Left kidney (tissue), 2 donors: ENCODE results near the gene SLC1A3. TPM values are rescaled to one million over a fixed set of nuclear protein-coding genes. Genes with fewer than 3 reads are reported as not detected.
"Not testable (repeated sequence)": the region's sequence is repeated elsewhere in the genome, so short reads cannot be mapped to it uniquely, and the experiment has no call there.

ENCODE experiments used
- DNase-seq: peaks from one replicate; pipeline ENCODE4 v3.0.0-alpha.2; 2013
- polyA plus RNA-seq: library from polyadenylated mRNA; unstranded; fragments of 120-200 nt; gene quantifications from one replicate; pipeline ENCODE4 v1.2.1, GENCODE V29; 2013; ENCODE audit not compliant: insufficient read length

SLC1A3 gene
- polyA plus RNA-seq, 1 donor: 3.5 TPM

GRCh38 chr5:36630201-36631145 is 24.1 kb downstream of the SLC1A3 start:
- DNase-seq: no peak

GRCh38 chr5:36631154-36631553 is 24.7 kb downstream of the SLC1A3 start:
- no peak for DNase-seq

- DNase-seq: no peak
These were observed 25.4 kb downstream of the SLC1A3 start for GRCh38 chr5:36631620-36632362.

- DNase-seq: no peak
These were observed 25.9 kb downstream of the SLC1A3 start for GRCh38 chr5:36632363-36632664.

GRCh38 chr5:36635721-36636390 is 29.4 kb downstream of the SLC1A3 start:
- DNase-seq: no peak

- DNase-seq: no peak
These were observed 30.7 kb downstream of the SLC1A3 start for GRCh38 chr5:36637101-36637500.

GRCh38 chr5:36637516-36637915 is 31.1 kb downstream of the SLC1A3 start:
- DNase-seq: no peak

GRCh38 chr5:36638056-36638455 is 31.6 kb downstream of the SLC1A3 start:
- DNase-seq: no peak

- no peak for DNase-seq
These were observed 34.5 kb downstream of the SLC1A3 start for GRCh38 chr5:36640949-36641348.

- no peak for DNase-seq
These were observed 35.0 kb downstream of the SLC1A3 start for GRCh38 chr5:36641431-36641830.

- no peak for DNase-seq
These were observed 35.7 kb downstream of the SLC1A3 start for GRCh38 chr5:36642089-36642488.

GRCh38 chr5:36643162-36643561 is 36.8 kb downstream of the SLC1A3 start:
- DNase-seq: no peak

- not testable (repeated sequence) for DNase-seq
These were observed 37.4 kb downstream of the SLC1A3 start for GRCh38 chr5:36643841-36644240.

GRCh38 chr5:36644727-36645126 is 38.3 kb downstream of the SLC1A3 start:
- DNase-seq: no peak

- no peak for DNase-seq
These were observed 39.7 kb downstream of the SLC1A3 start for GRCh38 chr5:36646100-36646499.

- DNase-seq: no peak
These were observed 40.2 kb downstream of the SLC1A3 start for GRCh38 chr5:36646507-36647023.

GRCh38 chr5:36647046-36647445 is 40.6 kb downstream of the SLC1A3 start:
- DNase-seq: no peak

- DNase-seq: no peak
These were observed 42.0 kb downstream of the SLC1A3 start for GRCh38 chr5:36648426-36648825.

- no peak for DNase-seq
These were observed 45.6 kb downstream of the SLC1A3 start for GRCh38 chr5:36651761-36652685.

GRCh38 chr5:36653044-36653705 is 46.8 kb downstream of the SLC1A3 start:
- no peak for DNase-seq

- DNase-seq: no peak
These were observed 48.2 kb downstream of the SLC1A3 start for GRCh38 chr5:36654564-36654963.
